Fibroblast of lung (primary cell): ENCODE data around the gene SKP1.

Experiments
- CTCF ChIP-seq, 2 donors: IDR thresholded peaks in 1 of 2; conservative IDR thresholded peaks in 1 of 2; 1 replicate in 1 of 2; 2 replicates in 1 of 2; pipeline ENCODE4 v1.5.1; 2011 to 2012; ENCODE audit warnings: low read length in 2 of 2, control low read depth in 1 of 2, inconsistent platforms in 1 of 2, low read depth in 1 of 2, mild to moderate bottlenecking in 1 of 2
- EZH2 ChIP-seq: IDR thresholded peaks from 2 replicates; pipeline ENCODE4 v1.5.1; 2012; ENCODE audit warnings: low read length, control low read depth, mild to moderate bottlenecking; ENCODE audit errors: missing control alignments

- TF ChIP-seq CTCF (conservative IDR thresholded peaks at IDR 0.05 in 1 of 2, IDR thresholded peaks at IDR 0.05 in 1 of 2; ENCODE audit: low read depth in 1 of 2, low read length in 2 of 2), result no peak
- TF ChIP-seq EZH2, result no peak
Measured at GRCh38 chr5:134118212-134118835, 58.4 kb downstream of the SKP1 start.
